GM19452 (cell line): ENCODE data around the gene TLR6.
"Not testable (repeated sequence)": the region's sequence is repeated elsewhere in the genome, so short reads cannot be mapped to it uniquely, and the experiment has no call there.

Source experiments
- ATAC-seq: cut with Tn5 transposase; IDR thresholded peaks from one replicate; pipeline ENCODE4 v1.9.1; 2021; ENCODE audit not compliant: unreplicated experiment

The TLR6 gene

GRCh38 chr4:38823766-38824165 is 32.9 kb downstream of the TLR6 start:
- ATAC-seq = no peak

GRCh38 chr4:38822748-38823303 is 33.8 kb downstream of the TLR6 start:
- no peak for ATAC-seq

GRCh38 chr4:38821739-38822138 is 34.9 kb downstream of the TLR6 start:
- no peak for ATAC-seq

GRCh38 chr4:38820329-38821061 is 36.1 kb downstream of the TLR6 start:
- peak; percentile 55 for ATAC-seq

- no peak for ATAC-seq
Measured at GRCh38 chr4:38819569-38819968, 37.0 kb downstream of the TLR6 start.

- ATAC-seq = peak; percentile 51
Measured at GRCh38 chr4:38818441-38818976, 38.1 kb downstream of the TLR6 start.

GRCh38 chr4:38815885-38816782 is 40.5 kb downstream of the TLR6 start:
- ATAC-seq = no peak

GRCh38 chr4:38814386-38814785 is 42.2 kb downstream of the TLR6 start:
- ATAC-seq = no peak

- no peak for ATAC-seq
Measured at GRCh38 chr4:38811297-38811696, 45.3 kb downstream of the TLR6 start.

GRCh38 chr4:38807462-38807861 is 49.2 kb downstream of the TLR6 start:
- ATAC-seq = not testable (repeated sequence)

- not testable (repeated sequence) for ATAC-seq
Measured at GRCh38 chr4:38806251-38806650, 50.4 kb downstream of the TLR6 start.

GRCh38 chr4:38805530-38806145 is 51.0 kb downstream of the TLR6 start:
- ATAC-seq = peak; percentile 77

- peak; percentile 23 for ATAC-seq
Measured at GRCh38 chr4:38804654-38805295, 51.8 kb downstream of the TLR6 start, which contains the start of gene TLR1. TLR1 (minus strand) TSS chr4:38804791; CDS start chr4:38798831, 5,960 bp downstream.

- ATAC-seq = peak; percentile 55
Measured at GRCh38 chr4:38803833-38804653, 52.6 kb downstream of the TLR6 start.

- no peak for ATAC-seq
Measured at GRCh38 chr4:38802561-38803355, 53.9 kb downstream of the TLR6 start.

GRCh38 chr4:38800961-38801450 is 55.6 kb downstream of the TLR6 start:
- no peak for ATAC-seq

GRCh38 chr4:38800366-38800765 is 56.3 kb downstream of the TLR6 start:
- no peak for ATAC-seq

GRCh38 chr4:38795087-38795486 is 61.5 kb downstream of the TLR6 start:
- ATAC-seq = no peak

GRCh38 chr4:38794051-38794450 is 62.6 kb downstream of the TLR6 start:
- ATAC-seq = no peak
